Fibroblast of villous mesenchyme (primary cell): ENCODE data around the gene B4GALT5. TPM values are rescaled to one million over a fixed set of nuclear protein-coding genes. Genes with fewer than 3 reads are reported as not detected.

ENCODE experiments used
- DNase-seq: peaks from one replicate; pipeline ENCODE4 v3.0.0-alpha.2; 2010; ENCODE audit warnings: low read depth
- H3K4me3 ChIP-seq: 2 replicates; pipeline ENCODE4 v1.5.1; 2011; ENCODE audit warnings: low read depth, mild to moderate bottlenecking, low read length
- total RNA-seq: library from RNA; depleted of rRNA; stranded (reverse); fragments of >200 nt; gene quantifications from 2 replicates; pipeline ENCODE4 v1.2.3, GENCODE V29; 2012
- TF ChIP-seq, protein P1 (sequence below): IDR thresholded peaks from 2 replicates; pipeline ENCODE4 v1.5.1; 2012; ENCODE audit warnings: low read depth, mild to moderate bottlenecking, low read length; ENCODE audit not compliant: insufficient read depth

Gene B4GALT5
- total RNA-seq, 1 donor = 33.7 TPM

GRCh38 chr20:49756241-49756640, 42.6 kb upstream of the B4GALT5 start:
- TF ChIP-seq, protein P1, sequence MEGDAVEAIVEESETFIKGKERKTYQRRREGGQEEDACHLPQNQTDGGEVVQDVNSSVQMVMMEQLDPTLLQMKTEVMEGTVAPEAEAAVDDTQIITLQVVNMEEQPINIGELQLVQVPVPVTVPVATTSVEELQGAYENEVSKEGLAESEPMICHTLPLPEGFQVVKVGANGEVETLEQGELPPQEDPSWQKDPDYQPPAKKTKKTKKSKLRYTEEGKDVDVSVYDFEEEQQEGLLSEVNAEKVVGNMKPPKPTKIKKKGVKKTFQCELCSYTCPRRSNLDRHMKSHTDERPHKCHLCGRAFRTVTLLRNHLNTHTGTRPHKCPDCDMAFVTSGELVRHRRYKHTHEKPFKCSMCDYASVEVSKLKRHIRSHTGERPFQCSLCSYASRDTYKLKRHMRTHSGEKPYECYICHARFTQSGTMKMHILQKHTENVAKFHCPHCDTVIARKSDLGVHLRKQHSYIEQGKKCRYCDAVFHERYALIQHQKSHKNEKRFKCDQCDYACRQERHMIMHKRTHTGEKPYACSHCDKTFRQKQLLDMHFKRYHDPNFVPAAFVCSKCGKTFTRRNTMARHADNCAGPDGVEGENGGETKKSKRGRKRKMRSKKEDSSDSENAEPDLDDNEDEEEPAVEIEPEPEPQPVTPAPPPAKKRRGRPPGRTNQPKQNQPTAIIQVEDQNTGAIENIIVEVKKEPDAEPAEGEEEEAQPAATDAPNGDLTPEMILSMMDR = no peak
- no peak overlapping the region for H3K4me3 ChIP-seq
- no peak for DNase-seq

- H3K4me3 ChIP-seq = no peak overlapping the region
- no peak for DNase-seq
- TF ChIP-seq, protein P1 = no peak
Observed at GRCh38 chr20:49754596-49754995, 40.9 kb upstream of the B4GALT5 start.

DNA sequence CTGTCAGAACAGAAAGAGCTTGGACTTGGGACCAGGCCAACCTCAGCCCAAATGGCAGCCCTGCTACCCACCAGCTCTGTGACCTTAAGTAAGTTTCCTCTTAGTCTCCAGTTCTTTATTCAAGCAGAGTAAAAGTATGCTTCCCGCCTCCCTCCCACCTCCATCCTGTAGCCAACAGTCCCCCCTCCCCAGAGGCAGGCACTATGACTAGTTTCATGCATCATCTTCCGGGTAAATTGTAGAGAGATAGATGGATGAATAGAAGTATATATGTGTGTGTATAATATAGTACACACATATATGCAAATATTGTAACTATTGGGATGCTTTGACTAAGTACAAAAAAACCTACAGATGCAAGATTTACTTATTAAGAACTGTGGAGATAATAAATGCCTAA, 39.5 kb upstream of the B4GALT5 start:
- H3K4me3 ChIP-seq = no peak overlapping the region
- TF ChIP-seq, protein P1 = no peak
- no peak for DNase-seq

GRCh38 chr20:49752201-49752903, 38.7 kb upstream of the B4GALT5 start:
- H3K4me3 ChIP-seq = no peak overlapping the region
- TF ChIP-seq, protein P1 = no peak

GRCh38 chr20:49751397-49751736, 37.7 kb upstream of the B4GALT5 start:
- TF ChIP-seq, protein P1 = no peak
- DNase-seq = no peak
- H3K4me3 ChIP-seq = no peak overlapping the region

More at GRCh38 chr20:49752201-49752903, 38.7 kb upstream of the B4GALT5 start:
- DNase-seq = no peak

GRCh38 chr20:49750611-49751396, 37.1 kb upstream of the B4GALT5 start:
- DNase-seq = no peak
- TF ChIP-seq, protein P1 = no peak
- no peak overlapping the region for H3K4me3 ChIP-seq
